HUES64 (cell line): ENCODE measurements around the gene CTNNA2.

ENCODE experiments used
- H3K27ac ChIP-seq: 2 replicates; pipeline ENCODE4 v1.7.0; 2013; ENCODE audit warnings: low read depth, low read length, inconsistent platforms
- H3K27me3 ChIP-seq: 2 replicates; pipeline ENCODE4 v1.6.1; 2013; ENCODE audit warnings: mild to moderate bottlenecking, low read length; ENCODE audit not compliant: insufficient read depth
- H3K36me3 ChIP-seq: 2 replicates; pipeline ENCODE4 v1.6.1; 2013; ENCODE audit warnings: mild to moderate bottlenecking, low read length; ENCODE audit not compliant: insufficient read depth
- H3K4me1 ChIP-seq: 2 replicates; pipeline ENCODE4 v1.6.1; 2013; ENCODE audit warnings: mild to moderate bottlenecking, low read length, moderate library complexity; ENCODE audit not compliant: insufficient read depth
- H3K4me3 ChIP-seq: 2 replicates; pipeline ENCODE4 v1.5.1; 2013; ENCODE audit warnings: mild to moderate bottlenecking, low read length, moderate library complexity
- H3K9ac ChIP-seq: 2 replicates; pipeline ENCODE4 v1.6.1; 2013; ENCODE audit warnings: mild to moderate bottlenecking, low read depth, low read length
- H3K9me3 ChIP-seq: 2 replicates; pipeline ENCODE4 v1.6.1; 2013; ENCODE audit warnings: low read depth, low read length; ENCODE audit not compliant: insufficient read depth
- WGBS: fragments of 150-250, 120-280 bp; methylation state at CpG from one replicate; pipeline ENCODE4 v1.1.7; 2013; ENCODE audit warnings: missing lambda C conversion rate; 5-methylcytosine and 5-hydroxymethylcytosine counted together

CTNNA2 gene

DNA sequence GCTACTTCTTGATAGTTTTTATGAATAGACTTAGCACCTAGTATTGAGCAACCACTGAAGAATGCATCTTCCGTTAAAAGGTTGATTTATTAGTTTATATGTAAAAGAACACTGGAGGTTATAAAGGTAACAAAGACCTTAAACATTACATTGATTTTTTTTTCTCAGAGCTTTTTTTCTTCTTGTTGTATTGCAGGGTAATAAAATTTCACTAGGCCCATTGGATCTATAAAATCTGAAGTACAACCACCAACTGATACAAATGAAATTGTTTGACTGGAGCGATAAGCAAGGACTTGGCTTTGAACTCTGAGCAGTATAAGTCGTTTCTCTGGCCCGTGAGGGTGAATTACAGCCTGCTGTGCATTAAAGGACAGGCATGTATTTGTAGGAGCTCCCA is 447.7 kb downstream of the CTNNA2 start:
- no peak overlapping the region for H3K4me3 ChIP-seq
- H3K9me3 ChIP-seq: no peaks in the 10 kb centered on the region
- H3K27ac ChIP-seq: no peak overlapping the region
- H3K36me3 ChIP-seq: no peaks in the 10 kb centered on the region
- H3K4me1 ChIP-seq: no peaks in the 10 kb centered on the region; the same call in 1 of the 2 replicates
- 60% methylated on average over 3 of the region's 4 CpGs for WGBS
- no peak overlapping the region for H3K9ac ChIP-seq
- no peaks in the 10 kb centered on the region for H3K27me3 ChIP-seq

DNA sequence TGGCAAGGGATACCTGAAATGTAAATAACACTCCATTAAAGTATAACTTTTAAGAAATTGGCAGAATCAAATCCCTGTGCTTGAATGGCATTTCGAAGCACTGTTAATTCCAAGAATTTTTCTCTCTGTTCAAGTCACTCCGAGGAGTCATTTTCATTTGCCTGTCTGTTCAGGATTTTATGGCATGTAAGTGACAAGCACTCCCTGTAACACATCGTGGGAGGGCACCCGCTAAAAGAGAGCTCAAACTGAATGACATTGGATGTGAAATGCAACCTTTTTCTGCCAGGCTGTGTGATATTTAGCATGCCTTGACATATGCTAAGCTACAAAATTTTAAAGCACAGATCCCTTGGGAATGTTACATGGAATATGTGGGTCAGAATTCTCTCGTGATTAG is 452.1 kb downstream of the CTNNA2 start:
- no peaks in the 10 kb centered on the region for H3K27me3 ChIP-seq
- WGBS: 90% methylated on average over 5 of the region's 5 CpGs

DNA sequence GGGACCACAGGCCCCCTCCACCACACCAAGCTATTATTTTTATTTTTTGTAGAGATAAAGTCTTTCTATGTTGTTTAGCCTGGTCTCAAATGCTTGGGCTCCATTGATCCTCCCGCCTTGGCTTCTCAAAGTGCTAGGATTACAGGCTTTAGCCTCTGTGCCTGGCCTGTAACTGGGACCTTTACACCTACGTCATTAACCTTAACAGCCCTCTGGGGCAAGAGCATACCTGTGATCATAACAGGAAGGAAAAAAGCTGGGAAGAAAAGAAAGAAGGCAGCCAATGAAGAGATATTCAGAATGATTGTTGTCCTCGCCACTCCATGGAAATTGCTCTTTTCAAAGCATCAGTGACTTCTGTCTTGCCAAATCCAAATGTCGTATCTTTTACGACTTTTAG is 453.5 kb downstream of the CTNNA2 start:
- Histone ChIP-seq H3K27ac (no peak overlapping the region), H3K4me1 (peaks cover 6% of the 10 kb centered on the region), H3K9ac (no peak overlapping the region), H3K36me3 (no peaks in the 10 kb centered on the region), H3K27me3 (no peaks in the 10 kb centered on the region), H3K4me3 (no peak overlapping the region), H3K9me3 (no peaks in the 10 kb centered on the region)
- WGBS: 91% methylated on average over 4 of the region's 5 CpGs

More for the DNA sequence above, 452.1 kb downstream of the CTNNA2 start:
- Histone ChIP-seq H3K36me3 (no peaks in the 10 kb centered on the region), H3K9ac (no peak overlapping the region), H3K4me1 (peaks cover 6% of the 10 kb centered on the region; the same call in 1 of the 2 replicates), H3K27ac (no peak overlapping the region), H3K9me3 (no peaks in the 10 kb centered on the region), H3K4me3 (no peak overlapping the region)

DNA sequence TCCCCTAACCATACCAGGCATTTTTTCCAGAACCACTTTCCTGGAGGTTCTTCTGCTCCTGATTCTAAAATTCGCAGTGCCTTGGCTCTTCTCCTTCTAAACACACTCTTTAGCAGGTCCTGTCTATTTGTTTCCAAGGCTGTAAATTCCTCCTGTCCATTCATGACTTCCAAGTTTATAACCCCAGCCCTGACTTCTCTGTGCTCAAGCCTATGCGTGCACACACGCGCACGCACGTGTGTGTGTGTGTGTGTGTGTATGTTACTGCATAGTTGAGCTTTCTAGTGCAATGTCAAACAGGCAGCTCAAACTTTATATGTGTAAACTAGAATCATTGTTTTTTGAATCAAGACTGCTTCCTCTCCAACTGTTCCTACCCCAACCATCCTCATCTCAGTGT is 454.0 kb downstream of the CTNNA2 start:
- H3K9me3 ChIP-seq: no peaks in the 10 kb centered on the region
- H3K36me3 ChIP-seq: no peaks in the 10 kb centered on the region
- H3K27ac ChIP-seq: no peak overlapping the region
- no peak overlapping the region for H3K4me3 ChIP-seq
- no peaks in the 10 kb centered on the region for H3K27me3 ChIP-seq
- H3K9ac ChIP-seq: no peak overlapping the region
- peaks cover 11% of the 10 kb centered on the region for H3K4me1 ChIP-seq
- WGBS: 77% methylated on average over 6 of the region's 6 CpGs

DNA sequence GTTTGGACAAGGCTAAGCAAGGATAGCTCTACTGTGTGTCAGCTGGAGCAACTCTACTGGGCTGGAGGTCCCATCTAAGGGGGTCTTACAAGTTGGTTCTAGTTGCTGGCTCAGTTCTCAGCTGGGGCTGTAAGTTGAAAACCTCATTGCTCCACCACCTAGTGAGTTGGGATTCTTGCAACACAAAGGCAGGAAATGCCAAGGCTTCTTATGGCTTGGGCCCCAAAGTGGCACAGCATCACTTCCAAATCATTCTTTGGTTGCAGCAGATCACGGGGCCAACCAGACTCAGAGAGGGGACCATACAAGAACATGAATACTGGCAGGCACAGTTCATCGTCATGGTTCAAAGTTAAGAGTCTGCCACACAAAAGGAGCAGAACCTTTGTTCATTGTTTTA is 459.0 kb downstream of the CTNNA2 start:
- Histone ChIP-seq H3K4me1 (peaks cover 42% of the 10 kb centered on the region), H3K36me3 (no peaks in the 10 kb centered on the region), H3K27me3 (no peaks in the 10 kb centered on the region), H3K4me3 (no peak overlapping the region), H3K9ac (no peak overlapping the region), H3K27ac (0 out of 2 replicates have a peak overlapping the region, but pooled peaks have one; percentile 36), H3K9me3 (no peaks in the 10 kb centered on the region)
- WGBS: 83% methylated on average over 2 of the region's 2 CpGs

DNA sequence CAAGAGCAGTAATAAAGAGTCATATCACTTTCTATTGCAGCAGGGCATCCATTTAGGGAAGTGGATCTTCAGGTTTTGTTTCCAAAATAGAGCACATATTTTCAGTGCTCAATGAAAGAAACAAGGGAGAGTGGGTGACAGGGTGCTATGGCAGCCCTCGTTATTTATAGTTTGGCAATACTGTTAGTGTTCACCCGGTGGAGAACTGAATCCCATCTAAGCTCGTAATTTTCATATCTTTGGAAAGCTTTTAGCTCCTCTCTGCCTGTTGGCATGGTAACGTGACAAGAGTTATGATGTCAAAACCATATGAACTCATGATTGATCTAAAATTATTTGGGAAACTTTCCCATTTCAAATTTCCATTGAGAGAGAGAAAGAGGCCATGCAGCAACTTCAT is 459.8 kb downstream of the CTNNA2 start:
- 93% methylated on average over 4 of the region's 4 CpGs for WGBS
- H3K27ac ChIP-seq: no peak overlapping the region

DNA sequence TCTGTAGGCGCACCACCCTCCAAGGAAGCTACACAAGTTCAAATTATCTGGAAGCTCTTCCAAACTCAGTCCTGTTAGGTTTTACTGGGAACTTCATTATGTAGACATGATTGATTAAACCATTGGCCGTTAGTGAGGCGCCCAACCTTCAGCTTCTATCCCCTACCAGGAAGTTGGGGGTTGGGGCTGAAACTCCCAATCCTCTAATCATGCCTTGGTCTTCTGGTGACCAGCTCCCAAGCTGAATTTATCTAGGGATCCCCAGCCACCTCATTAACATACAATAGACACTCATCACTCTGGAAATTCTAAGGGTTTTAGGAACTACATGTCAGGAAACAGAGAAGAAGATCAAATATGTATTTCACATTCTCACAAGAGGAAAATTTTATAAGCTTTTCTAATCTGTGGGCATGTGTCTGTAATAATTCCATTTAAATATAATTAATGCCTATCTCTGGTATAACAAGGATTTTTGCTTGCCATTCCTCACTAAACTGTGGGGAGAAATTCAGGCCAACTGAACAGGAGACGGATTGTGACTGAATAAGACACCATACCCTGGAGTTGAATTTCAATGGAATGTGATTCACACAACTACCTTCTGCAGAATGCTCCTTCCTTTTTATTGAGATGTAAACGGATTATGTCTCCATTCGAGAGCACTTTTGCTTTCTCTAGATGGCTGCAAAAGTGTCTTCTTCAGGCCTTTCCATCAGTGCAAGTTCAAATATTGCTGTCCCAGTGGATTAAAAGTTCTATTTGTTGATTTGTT is 463.1 kb downstream of the CTNNA2 start:
- Histone ChIP-seq H3K4me3 (no peak overlapping the region), H3K4me1 (peaks cover 61% of the 10 kb centered on the region), H3K27ac (peak overlapping the region; percentile 60; the same call in 1 of the 2 replicates), H3K27me3 (no peaks in the 10 kb centered on the region), H3K9me3 (no peaks in the 10 kb centered on the region), H3K9ac (no peak overlapping the region), H3K36me3 (no peaks in the 10 kb centered on the region)
- 73% methylated on average over 5 of the region's 6 CpGs for WGBS

More for the DNA sequence above, 459.8 kb downstream of the CTNNA2 start:
- Histone ChIP-seq H3K27me3 (no peaks in the 10 kb centered on the region), H3K36me3 (no peaks in the 10 kb centered on the region), H3K9me3 (no peaks in the 10 kb centered on the region), H3K4me3 (no peak overlapping the region), H3K9ac (no peak overlapping the region), H3K4me1 (peaks cover 50% of the 10 kb centered on the region)

DNA sequence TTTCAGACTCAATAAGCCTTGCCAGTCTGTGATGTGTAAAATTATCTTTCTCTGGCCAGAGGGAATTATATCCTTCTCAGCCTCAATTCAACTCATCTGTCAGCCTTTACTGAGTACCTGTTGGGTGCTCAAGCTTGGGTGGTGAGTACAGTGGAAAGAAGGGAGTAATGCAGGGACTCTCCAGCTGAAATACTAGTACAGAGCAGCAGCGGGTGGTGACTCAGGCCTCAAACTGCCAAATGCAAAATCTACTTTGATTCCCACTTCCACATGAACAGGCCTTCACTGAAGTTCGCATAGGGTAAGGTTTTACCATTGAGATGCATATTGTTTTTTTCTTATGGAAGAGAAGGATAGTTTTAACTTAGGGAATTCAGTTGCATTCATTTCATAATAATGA is 464.9 kb downstream of the CTNNA2 start:
- peak overlapping the region; percentile 20; the same call in 1 of the 2 replicates for H3K27ac ChIP-seq
- H3K9me3 ChIP-seq: no peaks in the 10 kb centered on the region
- no peak overlapping the region for H3K9ac ChIP-seq
- no peaks in the 10 kb centered on the region for H3K27me3 ChIP-seq
- WGBS: 40% methylated on average over 2 of the region's 2 CpGs
- H3K36me3 ChIP-seq: no peaks in the 10 kb centered on the region
- H3K4me1 ChIP-seq: peaks cover 47% of the 10 kb centered on the region
- H3K4me3 ChIP-seq: no peak overlapping the region

DNA sequence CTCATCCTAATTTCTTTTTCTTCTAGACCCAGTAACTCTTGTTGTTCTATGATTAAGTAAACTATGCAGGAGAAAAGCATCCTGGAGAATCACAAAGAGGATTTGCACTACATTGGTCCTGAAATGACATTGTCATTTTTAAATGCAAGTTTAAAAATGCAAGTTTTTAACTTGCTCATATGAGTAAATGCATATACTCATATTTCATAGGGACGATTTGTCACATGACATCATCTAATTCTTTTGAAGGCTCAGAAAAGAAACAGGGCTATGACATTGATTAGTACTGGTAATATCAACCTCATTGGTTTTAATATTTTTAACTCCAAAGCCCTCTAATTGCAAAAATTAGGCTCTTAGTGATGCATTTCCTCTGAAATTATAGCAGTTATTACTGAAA is 467.3 kb downstream of the CTNNA2 start:
- Histone ChIP-seq H3K4me3 (no peak overlapping the region), H3K9me3 (no peaks in the 10 kb centered on the region), H3K27me3 (no peaks in the 10 kb centered on the region), H3K9ac (no peak overlapping the region), H3K4me1 (peaks cover 39% of the 10 kb centered on the region), H3K27ac (no peak overlapping the region), H3K36me3 (no peaks in the 10 kb centered on the region)
- WGBS: no CpG with 5 or more reads among the region's 1 CpG

DNA sequence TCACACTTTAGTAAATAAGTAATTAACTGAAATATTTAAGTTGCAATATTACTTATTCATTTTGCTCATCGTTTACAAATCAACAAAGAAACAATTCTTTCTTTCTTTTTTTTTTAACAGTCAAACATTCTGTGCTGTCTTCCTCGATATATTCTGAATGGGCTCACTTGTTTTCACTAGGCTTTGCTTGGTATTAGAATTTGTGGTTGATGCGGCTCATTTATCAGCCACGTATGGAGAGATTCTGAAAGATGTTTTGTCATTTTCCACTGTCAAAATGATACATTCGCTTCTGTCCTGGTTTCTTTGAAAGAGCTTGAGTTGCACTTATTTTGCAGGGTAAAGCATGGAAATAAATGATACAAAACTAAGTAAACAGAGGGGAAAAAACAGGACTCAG is 468.0 kb downstream of the CTNNA2 start:
- Histone ChIP-seq H3K36me3 (no peaks in the 10 kb centered on the region), H3K9me3 (no peaks in the 10 kb centered on the region), H3K9ac (no peak overlapping the region), H3K4me1 (peaks cover 35% of the 10 kb centered on the region), H3K27me3 (no peaks in the 10 kb centered on the region), H3K27ac (no peak overlapping the region), H3K4me3 (no peak overlapping the region)
- 90% methylated on average over 5 of the region's 5 CpGs for WGBS

DNA sequence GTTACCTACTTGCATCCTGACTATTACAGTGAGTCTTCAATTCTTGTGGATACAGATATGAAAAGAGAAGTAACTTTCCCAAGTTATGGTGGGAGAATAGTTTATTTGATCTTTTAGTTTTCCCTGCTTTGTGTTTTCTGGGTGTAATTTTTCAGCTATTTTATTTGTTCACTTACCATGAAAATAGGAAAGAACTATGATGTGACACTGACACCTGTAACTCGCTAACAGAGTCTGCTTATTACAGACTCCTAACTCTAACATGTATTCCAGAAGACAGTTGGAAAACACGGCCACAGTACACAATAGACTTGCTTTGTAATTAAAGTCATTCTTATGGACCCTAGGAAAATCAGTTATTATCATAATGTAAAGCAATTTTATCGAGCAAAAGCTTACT is 468.5 kb downstream of the CTNNA2 start:
- Histone ChIP-seq H3K27me3 (no peaks in the 10 kb centered on the region), H3K36me3 (no peaks in the 10 kb centered on the region), H3K9ac (no peak overlapping the region), H3K9me3 (no peaks in the 10 kb centered on the region), H3K4me1 (peaks cover 30% of the 10 kb centered on the region), H3K27ac (no peak overlapping the region), H3K4me3 (no peak overlapping the region)
- 100% methylated on average over 3 of the region's 3 CpGs for WGBS
